ENCODE measurements around the gene PLCG1. TPM values are rescaled to one million over a fixed set of nuclear protein-coding genes. Genes with fewer than 3 reads are reported as not detected.

PLCG1 gene
- 100 to 1,000 TPM in 2 of 9 donors, 10 to 100 TPM in 7; 49.3 to 120 (median 75.7) TPM for total RNA-seq
- 100 to 1,000 TPM in 1 of 3 donors, 10 to 100 TPM in 2; 32.9 to 139 (median 78.1) TPM for polyA plus RNA-seq
- long read RNA-seq, donor 1: 0 reads
- long read RNA-seq, donor 2, full-length matches to known transcripts: 1 of 1 reads
- long read RNA-seq, donor 2, partial matches to known transcripts: 0 of 1 reads
- long read RNA-seq, donor 2, other reads (novel, unspliced or antisense): 0 of 1 reads
- long read RNA-seq, donor 3, full-length matches to known transcripts: 3 of 10 reads
- long read RNA-seq, donor 3, partial matches to known transcripts: 7 of 10 reads
- long read RNA-seq, donor 3, other reads (novel, unspliced or antisense): 0 of 10 reads
- long read RNA-seq, donor 4, partial matches to known transcripts: 0 of 1 reads
- long read RNA-seq, donor 4, other reads (novel, unspliced or antisense): 1 of 1 reads
- long read RNA-seq, donor 5, full-length matches to known transcripts: 3 of 22 reads
- long read RNA-seq, donor 5, partial matches to known transcripts: 12 of 22 reads
- long read RNA-seq, donor 5, other reads (novel, unspliced or antisense): 7 of 22 reads
- long read RNA-seq, donor 6, partial matches to known transcripts: 0 of 3 reads
- long read RNA-seq, donor 6, other reads (novel, unspliced or antisense): 3 of 3 reads
- long read RNA-seq, donor 7: 0 reads
- long read RNA-seq, donor 8, full-length matches to known transcripts: 2 of 25 reads
- long read RNA-seq, donor 8, partial matches to known transcripts: 23 of 25 reads
- long read RNA-seq, donor 8, other reads (novel, unspliced or antisense): 0 of 25 reads
- long read RNA-seq, donor 9: 0 reads
- long read RNA-seq, donor 10, full-length matches to known transcripts: 1 of 7 reads
- long read RNA-seq, donor 10, partial matches to known transcripts: 6 of 7 reads
- long read RNA-seq, donor 10, other reads (novel, unspliced or antisense): 0 of 7 reads

- DNase-seq: peak; percentile 84 to 93 (median 91)
- no peaks in the 10 kb centered on the region for H3K36me3 ChIP-seq (replicated peaks in 1 of 2)
- no peaks in the 10 kb centered on the region for H3K27me3 ChIP-seq
- peak within 1 kb of the TSS in 4 of 5 donors; percentile 91 to 97 (median 94) for H3K27ac ChIP-seq
- H3K4me3 ChIP-seq: peak within 1 kb of the TSS; percentile 26 to 94 (median 76)
- 0% methylated on average over 4 to 120 of the region's 121 CpGs; no CpG with 5 or more reads in 1 of the 4 donors for WGBS, 4 donors
- intact Hi-C loops (cut with DNase I): no loop called here
- TF ChIP-seq CTCF (IDR thresholded peaks at IDR 0.05) (peak in 2 of 6 experiments; percentile 1 to 15), POLR2A (IDR thresholded peaks at IDR 0.05) (peak; percentile 59 to 62)
- H3K9me3 ChIP-seq (replicated peaks in 1 of 3): no peaks in the 10 kb centered on the region
- peaks cover 0 to 45% of the 10 kb centered on the region in 2 donors for H3K4me1 ChIP-seq (replicated peaks in 1 of 2)
These were observed at the start of gene PLCG1 for GRCh38 chr20:41136680-41137613. Gene PLCG1, plus strand, starts transcription at chr20:41137543. Its CDS starts 99 bp downstream, at chr20:41137642.

- Histone ChIP-seq H3K36me3 (replicated peaks in 1 of 2) (peaks cover 0 to 38% of the 10 kb centered on the region in 2 donors), H3K27ac (no peak overlapping the region), H3K4me3 (no peak overlapping the region), H3K27me3 (no peaks in the 10 kb centered on the region), H3K4me1 (replicated peaks in 1 of 2) (peaks cover 0 to 21% of the 10 kb centered on the region in 2 donors), H3K9me3 (replicated peaks in 1 of 3) (no peaks in the 10 kb centered on the region)
- TF ChIP-seq CTCF (IDR thresholded peaks at IDR 0.05): no peak
- no peak for TF ChIP-seq POLR2A (IDR thresholded peaks at IDR 0.05)
- no peak for DNase-seq
- whole genome bisulfite sequencing, 4 donors: 82 to 91% (median 86%) methylated on average over 3 of the region's 3 CpGs
- intact Hi-C loops (cut with DNase I): no loop called here
These were observed 49.6 kb upstream of the PLCG1 start for GRCh38 chr20:41087777-41088176.

- no peaks in the 10 kb centered on the region for H3K9me3 ChIP-seq (replicated peaks in 1 of 3)
- H3K27ac ChIP-seq: no peak overlapping the region
- H3K27me3 ChIP-seq: no peaks in the 10 kb centered on the region
- no peak for DNase-seq
- H3K36me3 ChIP-seq (replicated peaks in 1 of 2): peaks cover 0 to 46% of the 10 kb centered on the region in 2 donors
- H3K4me3 ChIP-seq: no peak overlapping the region
- TF ChIP-seq POLR2A (IDR thresholded peaks at IDR 0.05): no peak
- peaks cover 0 to 25% of the 10 kb centered on the region in 2 donors for H3K4me1 ChIP-seq (replicated peaks in 1 of 2)
- intact Hi-C loops (cut with DNase I): no loop called here
- 90 to 97% (median 94%) methylated on average over 3 of the region's 3 CpGs for WGBS, 4 donors
These were observed 47.8 kb upstream of the PLCG1 start for GRCh38 chr20:41089555-41089954.

- no peaks in the 10 kb centered on the region for H3K27me3 ChIP-seq
- no peaks in the 10 kb centered on the region for H3K9me3 ChIP-seq (replicated peaks in 1 of 3)
- peaks cover 0 to 47% of the 10 kb centered on the region in 2 donors for H3K36me3 ChIP-seq (replicated peaks in 1 of 2)
- DNase-seq: no peak
- H3K4me3 ChIP-seq: no peak overlapping the region
- TF ChIP-seq POLR2A (IDR thresholded peaks at IDR 0.05) (no peak), CTCF (IDR thresholded peaks at IDR 0.05) (no peak)
- H3K4me1 ChIP-seq (replicated peaks in 1 of 2): peaks cover 0 to 14% of the 10 kb centered on the region in 2 donors
- intact Hi-C loops (cut with DNase I): loop anchor here in 1 of 2 donors (10.0 kb wide), 1 partner anchor 97 kb away; no protein-coding TSS in a partner anchor
- H3K27ac ChIP-seq: no peak overlapping the region
- 81 to 85% (median 83%) methylated on average over 4 of the region's 4 CpGs for whole genome bisulfite sequencing, 4 donors
These were observed 45.4 kb upstream of the PLCG1 start for GRCh38 chr20:41091927-41092326.

Data from adrenal gland (tissue), 19 donors.